ENCODE measurements around the gene MAPK10.

GRCh38 chr4:86358257-86358656 is 1.6 kb downstream of the MAPK10 start:
- TF ChIP-seq, protein P1, sequence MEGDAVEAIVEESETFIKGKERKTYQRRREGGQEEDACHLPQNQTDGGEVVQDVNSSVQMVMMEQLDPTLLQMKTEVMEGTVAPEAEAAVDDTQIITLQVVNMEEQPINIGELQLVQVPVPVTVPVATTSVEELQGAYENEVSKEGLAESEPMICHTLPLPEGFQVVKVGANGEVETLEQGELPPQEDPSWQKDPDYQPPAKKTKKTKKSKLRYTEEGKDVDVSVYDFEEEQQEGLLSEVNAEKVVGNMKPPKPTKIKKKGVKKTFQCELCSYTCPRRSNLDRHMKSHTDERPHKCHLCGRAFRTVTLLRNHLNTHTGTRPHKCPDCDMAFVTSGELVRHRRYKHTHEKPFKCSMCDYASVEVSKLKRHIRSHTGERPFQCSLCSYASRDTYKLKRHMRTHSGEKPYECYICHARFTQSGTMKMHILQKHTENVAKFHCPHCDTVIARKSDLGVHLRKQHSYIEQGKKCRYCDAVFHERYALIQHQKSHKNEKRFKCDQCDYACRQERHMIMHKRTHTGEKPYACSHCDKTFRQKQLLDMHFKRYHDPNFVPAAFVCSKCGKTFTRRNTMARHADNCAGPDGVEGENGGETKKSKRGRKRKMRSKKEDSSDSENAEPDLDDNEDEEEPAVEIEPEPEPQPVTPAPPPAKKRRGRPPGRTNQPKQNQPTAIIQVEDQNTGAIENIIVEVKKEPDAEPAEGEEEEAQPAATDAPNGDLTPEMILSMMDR (IDR thresholded peaks at IDR 0.05; ENCODE audit: poor library complexity) = no peak
- no peak for TF ChIP-seq EZH2phosphoT487 (IDR thresholded peaks at IDR 0.05; ENCODE audit: low read depth, severe bottlenecking, unreplicated experiment)

Measured in hepatocyte (in vitro differentiated cells).